GM12864 (cell line): ENCODE measurements around the gene CS.
"Not testable (repeated sequence)": the region's sequence is repeated elsewhere in the genome, so short reads cannot be mapped to it uniquely, and the experiment has no call there.

Experiments
- DNase-seq: peaks from one replicate; pipeline ENCODE4 v3.0.0-alpha.2; 2011; ENCODE audit warnings: low read depth
- H3K4me3 ChIP-seq: 2 replicates; pipeline ENCODE4 v1.5.1; 2011; ENCODE audit warnings: mild to moderate bottlenecking, low read depth, low read length, control low read depth
- TF ChIP-seq, protein P1 (sequence below): IDR thresholded peaks from 2 replicates; pipeline ENCODE4 v1.5.1; 2011; ENCODE audit warnings: low read depth, mild to moderate bottlenecking, moderate library complexity, low read length, control low read depth, inconsistent platforms; ENCODE audit errors: missing control alignments

CS gene

DNA sequence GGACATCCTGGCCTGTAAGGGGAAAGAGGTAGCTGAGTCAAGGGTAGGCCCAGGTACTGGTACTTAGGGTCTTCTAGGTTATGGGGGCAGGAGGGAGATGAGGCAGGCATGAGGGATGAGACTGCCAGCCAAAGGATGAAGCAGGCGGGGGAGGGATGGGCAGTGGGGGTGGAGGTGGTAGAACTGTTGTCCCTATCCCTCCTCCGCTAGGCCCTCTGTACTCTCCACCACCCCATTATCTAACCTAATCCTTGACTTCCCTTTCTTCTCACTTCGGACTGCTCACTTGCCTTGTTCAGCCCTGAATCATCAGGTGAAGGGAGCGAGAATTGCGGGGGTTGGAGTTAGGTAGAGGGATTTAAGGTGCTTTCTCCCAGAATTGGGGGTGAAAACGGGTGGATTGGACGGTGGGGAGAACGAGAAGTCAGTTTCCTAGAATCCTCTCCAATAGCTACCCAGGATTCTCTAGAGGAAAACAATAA lies 33.1 kb upstream of the CS start:
- DNase-seq: no peak
- peak overlapping the region; percentile 77 for H3K4me3 ChIP-seq
- TF ChIP-seq, protein P1, sequence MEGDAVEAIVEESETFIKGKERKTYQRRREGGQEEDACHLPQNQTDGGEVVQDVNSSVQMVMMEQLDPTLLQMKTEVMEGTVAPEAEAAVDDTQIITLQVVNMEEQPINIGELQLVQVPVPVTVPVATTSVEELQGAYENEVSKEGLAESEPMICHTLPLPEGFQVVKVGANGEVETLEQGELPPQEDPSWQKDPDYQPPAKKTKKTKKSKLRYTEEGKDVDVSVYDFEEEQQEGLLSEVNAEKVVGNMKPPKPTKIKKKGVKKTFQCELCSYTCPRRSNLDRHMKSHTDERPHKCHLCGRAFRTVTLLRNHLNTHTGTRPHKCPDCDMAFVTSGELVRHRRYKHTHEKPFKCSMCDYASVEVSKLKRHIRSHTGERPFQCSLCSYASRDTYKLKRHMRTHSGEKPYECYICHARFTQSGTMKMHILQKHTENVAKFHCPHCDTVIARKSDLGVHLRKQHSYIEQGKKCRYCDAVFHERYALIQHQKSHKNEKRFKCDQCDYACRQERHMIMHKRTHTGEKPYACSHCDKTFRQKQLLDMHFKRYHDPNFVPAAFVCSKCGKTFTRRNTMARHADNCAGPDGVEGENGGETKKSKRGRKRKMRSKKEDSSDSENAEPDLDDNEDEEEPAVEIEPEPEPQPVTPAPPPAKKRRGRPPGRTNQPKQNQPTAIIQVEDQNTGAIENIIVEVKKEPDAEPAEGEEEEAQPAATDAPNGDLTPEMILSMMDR: no peak

DNA sequence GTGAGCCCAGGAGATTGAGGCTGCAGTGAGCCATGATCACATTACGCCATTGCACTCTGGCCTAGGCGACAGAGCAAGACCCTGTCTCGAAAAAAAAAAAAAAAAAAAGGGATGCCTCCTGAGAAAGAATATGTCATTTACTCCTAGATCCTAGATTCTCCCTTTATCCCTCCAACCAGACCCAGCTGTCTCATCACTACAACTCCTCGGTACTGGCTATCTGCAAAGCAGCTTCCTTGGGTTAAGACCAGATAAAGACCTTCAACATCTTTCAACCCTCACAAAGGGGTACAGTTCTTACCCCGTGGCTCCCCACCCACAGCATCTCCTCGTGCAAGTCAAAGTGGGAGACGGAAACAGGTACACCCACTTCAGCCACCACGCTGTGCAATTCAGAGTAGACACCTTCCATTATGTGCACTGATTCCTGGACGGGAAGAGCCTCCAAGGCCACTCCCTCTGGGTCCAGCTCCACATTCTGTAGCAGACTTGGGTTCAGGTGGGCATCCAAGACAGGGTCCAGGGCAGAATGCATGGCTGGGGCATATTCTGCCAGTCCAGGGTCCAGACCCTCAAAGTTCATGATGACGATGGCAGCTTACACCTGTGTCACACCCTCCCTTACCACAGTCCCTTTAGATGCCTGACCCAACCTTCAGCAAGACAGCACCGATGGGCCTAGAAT lies 32.5 kb upstream of the CS start:
- H3K4me3 ChIP-seq: peak overlapping the region; percentile 77
- no peak for DNase-seq
- TF ChIP-seq, protein P1: no peak

DNA sequence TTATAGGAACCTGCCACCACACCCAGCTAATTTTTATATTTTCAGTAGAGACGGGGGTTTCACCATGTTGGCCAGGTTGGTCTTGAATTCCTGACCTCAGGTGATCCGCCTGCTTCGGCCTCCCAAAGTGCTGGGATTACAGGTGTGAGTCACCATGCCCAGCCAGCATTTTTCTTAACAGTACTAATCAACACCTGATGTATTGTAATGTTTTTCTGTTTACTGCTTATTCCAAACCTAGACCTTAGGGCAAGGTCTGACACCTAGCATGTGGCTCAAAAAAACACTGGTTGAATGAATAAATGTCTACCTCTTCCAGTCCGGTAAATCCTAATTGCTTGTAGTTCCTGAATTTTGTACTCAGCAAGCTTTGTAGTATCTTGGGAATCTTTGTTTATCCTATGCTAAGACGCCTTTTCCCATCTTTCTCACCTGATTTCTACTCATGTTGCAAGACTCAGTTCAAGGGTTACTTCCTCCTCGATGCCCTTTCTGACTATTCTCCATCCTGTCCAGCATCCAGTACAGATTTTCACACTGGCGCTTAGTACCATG lies 30.9 kb upstream of the CS start:
- TF ChIP-seq, protein P1: no peak
- DNase-seq: no peak
- no peak overlapping the region for H3K4me3 ChIP-seq

DNA sequence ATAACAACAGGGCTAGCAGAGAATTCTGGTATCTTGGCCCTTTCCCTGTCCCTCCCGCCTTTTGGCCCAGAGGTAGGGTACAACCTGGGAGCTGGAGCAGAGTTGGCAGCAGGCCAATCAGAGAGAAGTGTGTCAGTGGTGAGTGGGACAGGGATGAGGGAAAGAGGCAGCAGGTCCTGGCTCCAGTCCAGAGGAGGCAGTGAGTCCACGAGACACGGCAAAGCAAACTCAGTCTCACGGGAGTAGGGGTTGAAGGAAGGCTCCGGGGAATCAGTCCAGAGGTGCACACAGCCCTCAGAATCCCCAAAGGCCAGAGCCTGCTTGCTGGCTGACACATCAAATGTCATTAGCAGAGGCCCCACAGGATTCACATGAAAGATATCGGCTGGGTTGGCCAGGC lies 26.4 kb upstream of the CS start:
- TF ChIP-seq, protein P1: no peak
- H3K4me3 ChIP-seq: no peak overlapping the region
- DNase-seq: no peak

DNA sequence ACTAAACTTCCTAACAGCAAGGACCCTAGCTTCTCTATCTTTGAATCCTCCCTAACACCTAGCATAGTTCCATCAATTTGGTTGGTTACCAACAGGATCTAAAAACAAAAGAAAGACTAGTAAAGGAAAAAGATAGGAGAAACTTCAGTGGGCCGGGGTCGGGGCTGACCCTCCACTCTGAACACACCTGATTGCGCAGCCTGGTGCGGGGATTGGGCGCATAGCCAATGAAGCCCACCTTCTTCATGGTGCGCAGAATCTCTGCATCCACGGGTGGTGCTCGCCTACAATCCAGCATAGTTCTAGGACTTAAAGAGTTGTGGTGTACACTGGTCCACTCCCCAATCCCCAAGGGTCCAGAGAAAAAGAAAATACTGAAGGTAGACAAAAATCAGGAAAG lies 26.0 kb upstream of the CS start:
- DNase-seq: no peak
- no peak overlapping the region for H3K4me3 ChIP-seq
- TF ChIP-seq, protein P1: no peak

DNA sequence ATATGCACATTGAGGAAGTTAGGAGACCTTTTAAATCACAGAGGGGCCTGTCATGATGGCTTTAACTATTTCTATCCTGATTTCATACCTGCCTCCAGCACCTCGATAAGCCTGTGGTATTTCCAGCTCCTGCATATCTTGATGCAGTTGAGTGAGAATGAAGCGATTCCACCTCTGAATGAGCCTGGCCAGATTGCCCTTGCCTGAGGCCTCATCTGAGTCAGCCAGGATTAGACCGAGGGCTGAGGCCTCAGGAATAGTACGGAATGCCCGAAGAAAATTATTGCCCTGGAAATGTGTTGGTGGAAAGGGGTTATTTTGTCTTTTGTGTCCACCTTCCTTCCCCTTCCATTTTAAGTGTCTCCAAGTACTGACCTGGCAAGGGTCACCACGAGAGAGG lies 24.1 kb upstream of the CS start:
- no peak overlapping the region for H3K4me3 ChIP-seq
- TF ChIP-seq, protein P1: no peak
- DNase-seq: no peak

DNA sequence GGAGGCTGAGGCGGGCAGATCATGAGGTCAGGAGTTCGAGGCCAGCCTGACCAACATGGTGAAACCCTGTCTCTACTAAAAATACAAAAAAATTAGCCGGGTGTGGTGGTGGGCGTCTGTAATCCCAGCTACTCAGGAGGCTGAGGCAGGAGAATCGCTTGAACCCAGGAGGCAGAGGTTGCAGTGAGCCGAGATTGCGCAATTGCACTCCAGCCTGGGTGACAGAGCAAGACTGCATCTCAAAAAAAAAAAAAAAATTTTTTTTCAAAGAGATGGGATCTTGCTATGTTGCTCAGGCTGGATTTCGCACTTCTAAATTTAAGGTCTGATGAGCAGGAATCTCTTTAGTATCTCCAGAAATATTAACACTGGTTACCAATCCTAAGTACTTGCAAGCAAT lies 21.5 kb upstream of the CS start:
- not testable (repeated sequence) for DNase-seq

More for the DNA sequence above, 21.5 kb upstream of the CS start:
- H3K4me3 ChIP-seq: not testable (repeated sequence)
